GM18867 (cell line): Measurements from ENCODE around the gene CACNA1H.
"Not testable (repeated sequence)": the region's sequence is repeated elsewhere in the genome, so short reads cannot be mapped to it uniquely, and the experiment has no call there.

ENCODE experiments used
- ATAC-seq: cut with Tn5 transposase; IDR thresholded peaks from one replicate; pipeline ENCODE4 v1.9.1; 2021; ENCODE audit warnings: mild to moderate bottlenecking, moderate library complexity; ENCODE audit not compliant: unreplicated experiment

Gene CACNA1H

DNA sequence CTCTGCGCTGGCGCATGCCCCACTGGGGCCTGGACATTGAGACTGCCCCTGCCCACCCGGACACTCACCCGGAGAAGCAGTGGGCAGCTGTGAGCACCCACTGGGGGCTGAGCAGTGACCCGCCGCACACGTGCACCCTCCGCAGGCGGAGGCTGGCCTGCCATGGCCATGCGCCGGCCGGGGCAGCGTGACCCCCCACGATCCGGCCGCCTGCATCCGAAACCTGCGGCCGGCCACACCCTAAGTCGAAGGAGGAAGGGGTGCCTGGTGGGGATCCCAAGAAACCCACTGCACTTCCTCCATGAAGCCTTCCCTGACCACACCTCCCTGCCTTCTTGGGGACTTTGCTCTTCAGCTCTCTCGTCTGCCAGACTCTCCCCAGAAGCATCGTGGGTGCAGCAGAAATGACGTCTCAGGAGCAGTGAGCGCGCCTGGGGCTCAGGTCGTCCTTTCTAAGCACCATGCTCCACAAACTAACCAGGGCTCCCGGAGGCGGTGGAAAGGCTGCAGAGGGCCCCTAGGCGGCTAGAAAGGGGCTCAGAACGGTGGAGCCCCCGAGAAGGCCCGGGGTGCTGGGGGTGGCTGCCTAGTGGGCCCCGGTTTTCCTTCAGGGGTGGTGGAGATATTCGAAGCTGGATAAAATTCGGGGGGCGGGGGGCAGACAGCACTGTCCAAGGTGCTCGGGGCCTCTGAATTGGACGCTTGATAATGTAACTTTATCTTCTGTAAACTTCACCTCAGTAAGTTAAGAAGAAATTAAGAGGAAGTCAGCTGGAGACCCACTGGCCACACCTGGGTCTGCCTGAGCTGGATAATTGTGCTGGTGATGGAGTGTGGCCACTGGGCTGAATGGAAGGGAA is 70.7 kb downstream of the CACNA1H start:
- ATAC-seq: no peak

DNA sequence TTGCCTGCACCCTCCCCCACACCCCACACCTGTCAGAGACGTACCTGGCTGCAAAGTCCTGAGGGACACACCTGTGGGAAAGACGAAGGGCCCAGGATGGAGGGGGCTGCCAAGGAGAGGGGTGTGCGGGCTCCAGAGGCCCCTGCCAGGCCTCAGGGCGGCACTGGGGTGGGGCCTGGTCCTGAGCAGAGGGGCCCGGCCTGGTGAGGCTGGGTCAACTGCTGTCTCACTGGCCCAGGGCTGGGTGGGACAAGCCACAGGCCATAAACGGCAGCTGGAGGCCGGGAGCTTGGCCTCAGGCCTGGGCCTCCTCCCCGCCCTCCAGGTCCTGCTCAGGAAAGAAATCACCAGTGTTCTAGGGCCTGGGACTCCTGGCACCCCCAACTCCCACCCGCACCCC is 71.7 kb downstream of the CACNA1H start:
- no peak for ATAC-seq

GRCh38 chr16:1225051-1225451 is 72.1 kb downstream of the CACNA1H start, which contains the start of gene TPSG1:
Gene TPSG1 (minus strand): TSS chr16:1225268. CDS start chr16:1225252, 16 bp downstream.
- no peak for ATAC-seq

GRCh38 chr16:1225728-1226311 is 72.9 kb downstream of the CACNA1H start:
- not testable (repeated sequence) for ATAC-seq

GRCh38 chr16:1226692-1227091 is 73.8 kb downstream of the CACNA1H start:
- ATAC-seq: not testable (repeated sequence)

DNA sequence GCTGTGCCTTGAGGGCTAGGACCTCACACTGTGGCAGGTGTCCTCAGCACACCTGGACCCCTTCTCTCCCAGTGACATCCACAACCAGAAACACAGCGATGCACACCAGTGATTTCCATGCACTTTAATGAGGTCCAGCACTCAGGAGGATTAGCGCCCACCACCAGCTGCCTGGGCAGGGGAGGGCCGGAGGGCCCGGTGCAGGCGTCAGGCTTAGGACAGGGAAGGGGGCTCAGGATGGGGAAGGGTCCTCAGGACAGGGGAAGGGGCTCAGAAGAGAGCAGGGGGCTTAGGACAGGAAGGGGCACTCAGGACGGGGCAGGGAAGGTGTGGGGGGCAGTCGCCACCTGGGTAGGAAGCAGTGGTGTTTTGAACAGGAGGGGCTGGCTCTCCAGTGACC is 75.3 kb downstream of the CACNA1H start:
- ATAC-seq: not testable (repeated sequence)

DNA sequence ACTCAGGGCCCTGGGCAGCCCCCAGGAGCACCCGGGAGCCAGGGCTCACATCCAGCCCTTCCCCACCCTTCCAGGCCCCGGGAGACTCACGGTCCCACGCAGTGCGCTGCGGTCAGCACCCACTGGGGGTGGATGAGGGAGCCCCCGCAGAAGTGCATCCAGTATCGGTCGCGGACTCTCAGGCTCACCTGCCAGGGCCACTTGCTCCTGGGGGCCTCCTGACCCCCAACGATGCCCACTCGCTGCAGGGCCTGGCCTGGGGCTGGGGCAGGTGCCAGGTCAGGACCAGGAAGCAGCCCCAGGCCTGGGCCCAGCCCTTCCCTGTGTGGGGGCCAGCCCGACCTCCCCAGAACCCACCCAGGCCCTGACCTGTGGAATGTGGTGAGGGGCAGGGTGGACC is 76.6 kb downstream of the CACNA1H start:
- ATAC-seq: not testable (repeated sequence)

- not testable (repeated sequence) for ATAC-seq
These were observed 77.2 kb downstream of the CACNA1H start, which contains the start of gene TPSB2 for GRCh38 chr16:1230084-1230470. Gene TPSB2 (minus strand): TSS chr16:1230184. CDS start chr16:1229951, 233 bp downstream.

DNA sequence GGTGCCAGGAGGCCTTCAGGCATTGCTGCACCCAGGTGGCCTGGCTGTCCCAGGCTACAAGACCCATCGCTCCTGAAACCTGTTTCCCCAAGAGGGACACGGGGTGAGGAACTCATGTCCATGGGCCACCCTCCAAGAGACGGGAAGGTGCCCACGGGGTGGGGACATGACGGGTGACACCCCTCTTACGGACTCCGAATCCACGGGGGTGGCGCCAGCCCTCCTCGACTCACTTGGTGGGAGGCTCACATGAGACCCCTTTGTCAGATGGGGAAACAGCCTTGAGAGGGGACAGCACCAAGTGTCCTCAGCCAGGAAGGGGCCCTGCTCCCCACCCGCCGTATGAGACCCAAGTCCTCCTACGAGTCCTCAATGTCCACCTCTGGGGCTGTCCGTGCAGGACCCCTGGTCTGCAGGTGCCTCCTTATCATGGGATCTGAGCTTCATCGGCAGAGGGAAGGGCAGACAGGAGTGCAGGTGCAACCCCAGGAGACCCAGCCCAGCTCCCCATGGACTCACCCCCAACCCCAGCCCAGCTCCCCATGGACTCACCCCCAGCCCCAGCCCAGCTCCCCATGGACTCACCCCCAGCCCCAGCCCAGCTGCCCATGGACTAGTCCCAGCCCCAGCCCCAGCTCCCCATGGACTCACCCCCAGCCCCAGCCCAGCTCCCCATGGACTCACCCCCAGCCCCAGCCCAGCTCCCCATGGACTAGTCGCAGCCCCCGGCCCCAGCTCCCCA is 77.7 kb downstream of the CACNA1H start:
- ATAC-seq: not testable (repeated sequence)

GRCh38 chr16:1231301-1231700 is 78.4 kb downstream of the CACNA1H start:
- ATAC-seq: not testable (repeated sequence)

GRCh38 chr16:1232049-1232748 is 79.3 kb downstream of the CACNA1H start:
- not testable (repeated sequence) for ATAC-seq

- not testable (repeated sequence) for ATAC-seq
These were observed 83.8 kb downstream of the CACNA1H start for GRCh38 chr16:1236659-1237058.

DNA sequence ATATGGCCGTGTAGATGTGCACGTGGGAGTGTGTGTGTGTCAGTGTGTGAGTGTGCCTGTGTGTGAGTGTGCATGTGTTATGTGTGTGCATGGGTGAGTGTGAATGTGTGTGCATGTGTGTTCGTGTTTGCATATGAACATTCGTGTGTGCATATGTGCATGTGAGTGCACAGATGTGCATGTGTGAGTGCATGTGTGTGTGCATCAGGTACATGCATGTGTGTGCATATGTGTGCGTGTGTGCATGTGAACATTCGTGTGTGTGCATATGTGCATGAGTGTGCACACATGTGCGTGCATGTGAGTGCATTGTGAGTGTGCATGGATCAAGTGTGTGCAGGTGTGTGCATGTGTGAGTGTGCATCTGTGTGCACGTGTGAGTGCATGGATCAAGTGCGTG is 85.1 kb downstream of the CACNA1H start:
- ATAC-seq: no peak

GRCh38 chr16:1238909-1239308 is 86.0 kb downstream of the CACNA1H start:
- not testable (repeated sequence) for ATAC-seq

- not testable (repeated sequence) for ATAC-seq
These were observed 86.7 kb downstream of the CACNA1H start for GRCh38 chr16:1239575-1239974.

DNA sequence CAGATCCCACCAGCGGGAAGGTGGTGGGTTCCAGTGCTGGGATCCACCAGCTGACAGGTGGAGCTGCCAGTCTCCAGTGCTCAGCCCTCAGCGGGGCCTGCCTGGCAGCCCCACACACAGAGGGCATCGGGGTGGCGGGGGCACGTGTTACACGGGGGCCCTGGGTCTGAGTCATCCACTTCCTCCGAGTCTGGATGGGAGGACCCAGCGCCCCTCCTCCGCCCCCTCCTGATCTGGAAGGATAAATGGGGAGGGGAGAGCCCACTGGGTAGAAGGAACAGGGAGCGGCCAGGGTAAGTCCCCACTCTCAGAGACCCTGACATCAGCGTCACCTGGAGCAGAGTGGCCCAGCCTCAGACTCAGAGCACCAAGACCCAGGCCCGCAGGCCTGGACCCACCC is 87.5 kb downstream of the CACNA1H start, which contains the start of gene TPSAB1:
TPSAB1 (plus strand) TSS at position 270 of the 400 bp plus-strand sequence. CDS start 234 bp downstream, outside the sequence.
- not testable (repeated sequence) for ATAC-seq

DNA sequence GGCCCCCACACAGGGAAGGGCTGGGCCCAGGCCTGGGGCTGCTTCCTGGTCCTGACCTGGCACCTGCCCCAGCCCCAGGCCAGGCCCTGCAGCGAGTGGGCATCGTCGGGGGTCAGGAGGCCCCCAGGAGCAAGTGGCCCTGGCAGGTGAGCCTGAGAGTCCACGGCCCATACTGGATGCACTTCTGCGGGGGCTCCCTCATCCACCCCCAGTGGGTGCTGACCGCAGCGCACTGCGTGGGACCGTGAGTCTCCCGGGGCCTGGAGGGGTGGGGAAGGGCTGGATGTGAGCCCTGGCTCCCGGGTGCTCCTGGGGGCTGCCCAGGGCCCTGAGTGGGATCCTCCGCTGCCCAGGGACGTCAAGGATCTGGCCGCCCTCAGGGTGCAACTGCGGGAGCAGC is 88.2 kb downstream of the CACNA1H start:
- ATAC-seq: not testable (repeated sequence)

DNA sequence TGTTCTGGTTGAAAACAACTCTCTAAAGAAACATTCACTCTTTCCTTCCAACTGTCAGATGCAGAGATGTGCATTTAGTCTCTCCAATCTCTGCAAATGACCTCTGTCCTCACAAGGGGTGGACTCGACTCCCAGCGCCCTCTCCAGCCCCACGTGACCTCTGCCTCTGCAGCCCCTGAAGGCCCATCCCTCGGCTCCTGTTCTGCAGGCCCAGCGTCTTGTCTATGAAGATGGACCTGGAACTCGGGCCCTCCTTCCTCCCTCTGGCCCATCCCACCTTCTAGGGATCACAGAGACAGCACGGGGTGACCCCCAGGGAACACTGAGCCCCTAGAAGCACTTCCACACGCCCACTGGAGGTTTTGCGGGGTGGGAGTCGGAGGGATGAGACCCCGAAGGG is 90.5 kb downstream of the CACNA1H start:
- ATAC-seq: not testable (repeated sequence)

DNA sequence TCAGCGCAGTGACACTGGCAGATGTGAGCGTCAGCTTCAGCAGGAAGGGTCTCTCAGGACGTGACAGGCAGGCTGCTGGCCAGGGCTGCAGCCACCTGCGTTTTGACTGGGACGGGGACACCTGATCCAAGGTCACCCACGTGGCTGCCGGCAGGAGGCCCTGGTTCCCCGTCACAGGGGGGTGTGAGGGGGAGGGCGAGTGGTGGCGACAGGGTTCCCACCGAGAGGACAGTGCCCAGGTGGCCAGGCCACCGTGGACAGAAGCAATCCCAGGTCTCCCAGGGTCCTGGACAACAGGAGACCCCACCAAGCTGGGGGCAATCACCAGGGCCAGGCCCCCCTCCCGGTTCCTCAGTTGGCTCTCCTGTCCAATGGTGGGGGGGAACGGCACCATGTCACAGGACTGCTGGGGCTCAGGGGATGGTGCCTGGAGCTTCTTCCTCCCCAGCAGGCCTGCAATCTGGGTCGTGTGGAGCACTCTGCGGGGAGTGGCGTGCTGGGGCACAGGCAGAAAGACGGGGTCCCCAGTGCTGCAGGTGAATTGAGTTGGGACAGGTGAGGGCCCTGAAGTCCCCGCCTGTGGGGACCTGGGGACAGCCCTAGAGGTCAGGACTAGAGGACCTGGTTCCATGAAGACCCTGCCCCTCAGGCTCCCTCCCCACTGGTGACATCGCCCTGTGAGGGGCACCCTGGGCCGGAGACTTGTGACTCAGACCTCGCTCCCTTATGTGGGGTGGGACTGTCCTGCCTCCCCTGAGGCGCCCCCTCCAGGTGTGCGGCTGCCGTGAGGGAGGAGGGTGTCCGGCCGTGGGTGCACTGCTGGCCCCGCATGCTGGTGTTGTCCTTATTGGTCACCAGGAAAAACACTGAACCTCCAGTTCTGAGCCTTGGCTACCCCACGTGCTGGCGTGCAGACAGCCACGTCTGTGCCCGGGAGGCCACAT is 91.3 kb downstream of the CACNA1H start:
- not testable (repeated sequence) for ATAC-seq
